Posterior cingulate gyrus (tissue), 11 donors: Measurements from ENCODE around the gene FAM110D.
A peak's percentile ranks its signal among the peaks of the same experiment; 100 is the strongest.

ENCODE experiments used
- DNase-seq, 10 donors: peaks; one replicate each; pipeline versions ENCODE4 v3.0.0 to v3.0.0-alpha.2; 2020 to 2021; ENCODE audit warnings: mixed read lengths in 3 of 10
- intact Hi-C: fragments of 100-400 bp; cut with DNase I; formaldehyde crosslinking; loops from one replicate; pipeline ENCODE4 v1.15.1; 2023

The FAM110D gene

DNA sequence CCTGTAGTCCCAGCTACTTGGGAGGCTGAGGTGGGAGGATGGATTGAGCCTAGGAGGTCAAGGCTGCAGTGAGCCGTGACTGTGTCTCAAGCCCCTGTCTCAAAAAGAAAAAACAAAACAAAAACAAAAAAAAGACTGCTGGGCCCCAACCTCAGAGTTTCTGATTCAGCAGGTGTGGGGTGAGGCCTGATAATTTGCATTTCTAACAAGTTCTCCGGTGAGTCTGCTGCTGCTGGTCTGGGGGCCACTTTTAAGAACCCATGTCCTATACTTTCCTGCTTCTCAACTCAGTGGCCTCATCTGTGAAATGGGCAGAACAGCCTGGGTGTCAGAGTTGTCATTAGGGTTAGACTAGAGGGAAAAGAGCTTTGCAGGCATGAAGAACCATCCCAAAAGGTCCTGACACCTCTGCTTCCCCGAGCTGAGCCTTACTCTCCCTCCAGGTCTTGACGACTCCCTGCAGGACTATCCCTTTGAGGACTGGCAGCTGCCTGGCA lies 21.2 kb downstream of the FAM110D start:
- DNase-seq = peak in 1 of 10 donors; percentile 0
- intact Hi-C loops = no loop called here

GRCh38 chr1:26181586-26182382 lies 22.9 kb downstream of the FAM110D start:
- no peak for DNase-seq
- intact Hi-C loops = no loop called here

DNA sequence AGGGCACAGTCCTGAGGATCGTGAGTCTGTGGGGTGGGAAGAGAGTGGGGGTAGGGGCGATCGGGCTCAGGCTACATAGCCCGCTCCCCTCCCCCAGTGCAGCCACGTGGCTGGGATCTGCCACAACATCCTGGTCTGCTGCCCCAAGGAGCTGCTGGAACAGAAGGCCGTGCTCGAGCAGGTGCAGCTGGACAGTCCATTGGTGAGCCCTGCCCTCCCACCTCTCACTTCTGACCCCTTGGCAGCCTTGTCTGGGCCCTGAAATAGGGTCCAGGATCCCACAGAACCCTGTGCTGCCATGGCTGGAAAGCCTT lies 23.5 kb downstream of the FAM110D start:
- intact Hi-C loops = no loop called here
- no peak for DNase-seq

GRCh38 chr1:26184086-26184485 lies 25.2 kb downstream of the FAM110D start:
- peak in 1 of 10 donors; percentile 70 for DNase-seq
- intact Hi-C loops = no loop called here

DNA sequence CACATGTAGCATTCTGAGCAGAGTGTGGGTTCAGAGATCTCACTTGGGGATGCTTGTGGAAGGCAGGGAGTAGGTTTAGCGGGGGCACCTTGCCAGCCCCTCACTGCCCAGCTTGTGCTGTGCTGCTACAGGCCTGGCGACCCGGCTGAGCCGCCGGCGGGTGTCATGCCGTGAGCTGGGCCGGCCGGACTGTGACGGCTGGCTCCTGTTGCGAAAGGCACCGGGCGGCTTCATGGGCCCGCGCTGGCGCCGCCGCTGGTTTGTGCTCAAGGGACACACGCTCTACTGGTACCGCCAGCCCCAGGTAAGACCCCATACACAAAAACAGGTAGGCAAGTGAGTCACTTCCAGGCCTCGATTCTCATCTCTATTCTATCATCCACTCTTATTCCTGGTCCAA lies 26.0 kb downstream of the FAM110D start:
- DNase-seq = peak in 2 of 10 donors; percentile 23 to 62
- intact Hi-C loops = no loop called here

DNA sequence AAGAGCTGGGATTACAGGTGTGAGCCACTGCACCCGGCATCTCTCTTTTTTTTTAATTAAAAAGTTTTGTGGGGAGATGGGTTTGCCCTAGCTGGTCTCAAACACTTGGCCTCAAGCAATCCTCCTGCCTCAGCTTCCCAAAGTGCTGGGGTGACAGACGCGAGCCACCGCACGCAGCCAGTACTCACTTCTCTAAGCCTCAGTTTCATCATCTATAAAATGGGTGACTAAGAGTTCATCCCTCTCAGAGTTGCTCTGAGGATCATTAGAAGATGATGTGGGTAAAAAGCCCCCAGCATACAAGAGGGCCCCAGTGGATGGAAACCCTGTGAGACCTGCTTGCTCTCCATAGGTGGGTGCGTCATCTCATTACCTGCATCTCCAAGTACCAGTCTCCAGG lies 29.0 kb downstream of the FAM110D start:
- no peak for DNase-seq
- intact Hi-C loops = no loop called here

DNA sequence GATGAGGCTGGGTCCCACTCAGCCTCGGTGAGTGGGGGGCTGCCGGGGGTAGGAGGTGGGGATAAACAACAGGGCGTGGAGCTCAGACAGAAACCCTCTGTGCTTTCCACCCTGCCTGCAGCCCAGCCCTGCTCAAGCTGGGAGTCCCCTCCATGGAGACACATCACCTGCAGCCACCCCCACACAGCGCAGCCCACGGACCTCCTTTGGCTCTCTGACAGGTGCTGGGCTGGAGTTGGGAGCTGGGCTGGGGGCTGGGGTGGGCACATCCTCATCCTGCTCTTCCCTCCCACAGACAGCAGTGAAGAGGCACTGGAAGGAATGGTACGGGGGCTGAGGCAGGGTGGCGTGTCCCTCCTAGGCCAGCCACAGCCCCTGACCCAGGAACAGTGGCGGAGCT lies 29.6 kb downstream of the FAM110D start:
- DNase-seq = peak in 1 of 10 donors; percentile 24
- intact Hi-C loops = no loop called here

DNA sequence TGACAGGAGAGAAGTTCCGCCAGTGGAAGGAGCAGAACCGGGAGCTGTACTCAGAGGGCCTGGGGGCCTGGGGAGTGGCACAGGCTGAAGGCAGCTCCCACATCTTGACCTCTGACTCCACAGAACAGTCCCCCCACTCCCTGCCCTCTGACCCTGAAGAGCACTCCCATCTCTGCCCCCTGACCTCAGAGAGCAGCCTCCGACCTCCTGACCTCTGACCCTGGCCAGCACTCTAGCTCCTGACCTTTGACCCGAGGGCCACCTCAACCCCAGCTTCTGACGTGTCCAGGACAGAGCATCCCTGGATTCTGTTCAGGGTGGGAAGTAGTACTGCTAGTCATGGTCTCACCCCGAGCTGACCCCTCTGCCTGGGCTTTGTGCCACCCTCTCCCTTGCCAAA lies 30.5 kb downstream of the FAM110D start:
- intact Hi-C loops = no loop called here
- peak in 1 of 10 donors; percentile 39 for DNase-seq

GRCh38 chr1:26189751-26190275 lies 30.9 kb downstream of the FAM110D start:
- intact Hi-C loops = no loop called here
- DNase-seq = no peak

GRCh38 chr1:26190373-26190987 lies 31.6 kb downstream of the FAM110D start, which contains the start of gene CATSPER4:
Gene CATSPER4, plus strand, starts transcription at chr1:26190602. Its CDS starts 26 bp downstream, at chr1:26190628.
- peak in 2 of 10 donors; percentile 20 to 29 for DNase-seq
- intact Hi-C loops = no loop called here

- intact Hi-C loops = no loop called here
- peak in 1 of 10 donors; percentile 4 for DNase-seq
These were observed 32.9 kb downstream of the FAM110D start for GRCh38 chr1:26191739-26192138.

DNA sequence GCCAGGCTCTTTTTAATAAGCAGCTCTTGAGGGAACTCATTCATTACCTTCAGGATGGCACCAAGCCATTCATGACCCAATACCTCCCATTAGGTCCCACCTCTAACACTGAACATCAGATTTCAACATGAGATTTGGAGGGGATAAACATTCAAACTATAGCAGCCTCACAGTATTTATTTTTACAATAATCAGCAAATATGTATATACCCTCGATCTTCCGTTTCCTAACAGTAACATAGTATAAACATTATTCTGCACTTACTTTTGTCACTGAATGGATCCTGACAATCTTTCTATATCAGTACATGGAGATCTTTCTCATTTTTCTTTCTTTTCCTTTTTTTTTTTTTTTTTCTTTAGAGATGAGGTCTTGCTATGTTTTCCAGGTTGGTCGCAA lies 36.9 kb downstream of the FAM110D start:
- DNase-seq = no peak
- intact Hi-C loops = no loop called here

DNA sequence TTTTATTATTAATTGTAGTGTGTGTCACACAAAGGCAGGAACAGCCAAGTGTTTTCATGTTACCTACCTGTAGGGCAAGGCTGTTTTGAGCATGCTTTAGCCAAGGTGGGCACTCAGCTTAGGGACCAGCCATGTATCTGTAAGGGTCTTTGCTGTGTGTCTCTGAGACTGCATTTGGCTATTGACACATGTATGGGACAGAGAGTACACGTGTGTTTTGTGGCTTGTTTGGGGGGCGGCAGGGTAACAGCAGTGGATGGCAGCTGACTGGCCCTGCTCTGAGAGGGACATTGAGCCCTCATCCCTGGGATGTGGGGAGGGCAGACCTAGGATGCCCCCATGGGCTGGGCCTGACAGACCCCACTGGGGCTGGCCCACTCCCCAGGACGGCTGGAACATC lies 38.4 kb downstream of the FAM110D start:
- DNase-seq = peak in 1 of 10 donors; percentile 9
- intact Hi-C loops = no loop called here

DNA sequence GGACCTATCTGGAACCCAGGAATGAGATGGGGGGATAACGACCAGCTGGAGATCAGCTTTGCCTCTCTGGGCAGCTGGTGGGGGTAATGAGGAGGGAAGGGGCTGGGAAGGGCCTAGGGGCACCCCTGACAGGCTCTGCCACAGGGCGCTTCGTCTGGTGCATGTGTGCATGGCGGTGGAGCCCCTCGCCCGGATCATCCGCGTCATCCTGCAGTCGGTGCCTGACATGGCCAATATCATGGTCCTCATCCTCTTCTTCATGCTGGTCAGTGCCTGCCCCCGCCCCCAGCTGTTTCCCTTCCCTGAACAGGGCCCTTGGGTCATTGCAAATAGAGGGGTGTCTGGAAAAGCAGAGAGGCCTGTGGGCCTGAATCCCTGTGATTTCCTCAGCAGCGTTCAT lies 38.9 kb downstream of the FAM110D start:
- peak in 2 of 10 donors; percentile 52 to 65 for DNase-seq
- intact Hi-C loops = no loop called here

DNA sequence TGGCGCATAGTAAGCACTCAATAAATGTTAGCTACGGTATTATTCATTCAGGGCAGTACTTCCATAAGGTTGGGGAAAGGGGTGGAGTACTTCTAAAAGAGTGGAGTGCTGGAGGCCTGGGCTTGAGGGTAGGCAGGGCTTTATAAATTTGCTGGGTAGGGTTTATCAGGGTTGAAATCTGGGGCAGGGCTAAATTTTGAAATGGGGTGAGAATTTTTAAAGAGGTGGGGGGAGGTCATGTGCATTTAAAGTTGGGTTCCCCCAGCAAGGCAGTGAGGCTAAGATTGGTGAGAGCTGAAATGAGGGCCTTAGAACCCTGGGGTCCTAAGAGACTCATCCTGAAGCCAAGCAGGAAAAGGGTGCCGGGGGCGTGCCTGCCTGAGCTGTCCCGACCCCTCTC lies 41.5 kb downstream of the FAM110D start:
- DNase-seq = peak in 1 of 10 donors; percentile 7
- intact Hi-C loops = no loop called here

DNA sequence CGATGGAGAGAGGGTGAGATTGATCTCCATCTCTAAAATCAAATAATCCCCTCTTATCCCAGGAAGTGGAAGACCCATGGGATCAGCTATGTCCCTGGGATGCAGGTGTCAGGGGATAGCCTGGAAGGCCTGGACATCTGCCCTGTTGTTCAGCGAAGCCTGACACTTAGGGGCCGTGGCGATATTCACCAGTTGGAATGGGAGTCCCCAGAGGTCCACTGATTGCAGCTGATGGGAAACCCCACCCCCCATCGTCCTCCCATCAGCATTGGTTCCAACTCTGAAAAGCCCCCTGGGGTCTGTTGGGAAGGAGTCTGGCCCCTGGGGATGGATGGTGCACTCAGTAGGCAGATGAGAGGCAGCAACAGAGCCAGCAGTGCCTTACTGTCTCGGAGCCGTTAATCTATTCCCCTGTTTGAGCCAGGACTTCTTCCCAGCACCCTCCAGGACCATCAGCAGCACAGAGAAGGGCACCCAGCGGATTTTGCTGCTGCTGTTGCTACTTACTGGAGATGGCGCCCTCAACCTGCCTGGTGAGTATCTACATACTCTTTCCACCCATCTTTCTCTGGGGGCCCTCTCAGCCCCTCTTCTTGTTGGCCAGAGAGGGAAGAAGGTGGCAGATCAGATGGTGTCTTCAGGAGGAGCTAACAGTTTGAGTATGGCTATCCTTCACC lies 44.9 kb downstream of the FAM110D start:
- intact Hi-C loops = no loop called here
- no peak for DNase-seq

- DNase-seq = peak in 1 of 10 donors; percentile 9
- intact Hi-C loops = no loop called here
These were observed 51.4 kb downstream of the FAM110D start for GRCh38 chr1:26210147-26210870.

- intact Hi-C loops = no loop called here
- DNase-seq = no peak
These were observed 53.8 kb downstream of the FAM110D start for GRCh38 chr1:26212726-26213125.

- intact Hi-C loops = no loop called here
These were observed 54.5 kb downstream of the FAM110D start for GRCh38 chr1:26213335-26213905.

More at GRCh38 chr1:26213335-26213905, 54.5 kb downstream of the FAM110D start:
- DNase-seq = peak in 1 of 10 donors; percentile 52
